ENCODE data around the gene UCN3.

Gene UCN3

DNA sequence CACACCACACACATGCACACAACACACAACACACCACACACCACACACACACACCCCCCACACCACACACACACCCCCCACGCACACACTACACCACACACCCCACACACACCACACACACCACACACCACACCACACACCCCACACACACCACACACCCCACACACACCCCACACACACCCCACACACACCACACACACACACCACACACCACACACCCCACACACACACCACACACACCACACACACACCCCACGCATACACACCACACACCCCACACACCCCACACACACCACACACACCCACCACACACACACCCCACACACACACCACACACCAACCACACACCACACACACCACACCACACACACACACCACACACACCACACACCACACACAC, 16.4 kb downstream of the UCN3 start:
- TF ChIP-seq CTCF (IDR thresholded peaks at IDR 0.05; ENCODE audit: low read depth, low read length, missing control alignments): no peak
- H3K36me3 ChIP-seq (replicated peaks): no peaks in the 10 kb centered on the region
- no peak overlapping the region for H3K27ac ChIP-seq
- H3K27me3 ChIP-seq (replicated peaks): no peaks in the 10 kb centered on the region
- DNase-seq: no peak
- no peak overlapping the region for H3K4me3 ChIP-seq (ENCODE audit: low read depth, low read length)
- in situ Hi-C loops (cut with HindIII; ENCODE audit: low pct_ligation_motif_present, low sequenced_read_pairs): loop anchor here (25.0 kb wide), 1 partner anchor 544 kb away; the partner anchor contains the start of gene AKR1E2

DNA sequence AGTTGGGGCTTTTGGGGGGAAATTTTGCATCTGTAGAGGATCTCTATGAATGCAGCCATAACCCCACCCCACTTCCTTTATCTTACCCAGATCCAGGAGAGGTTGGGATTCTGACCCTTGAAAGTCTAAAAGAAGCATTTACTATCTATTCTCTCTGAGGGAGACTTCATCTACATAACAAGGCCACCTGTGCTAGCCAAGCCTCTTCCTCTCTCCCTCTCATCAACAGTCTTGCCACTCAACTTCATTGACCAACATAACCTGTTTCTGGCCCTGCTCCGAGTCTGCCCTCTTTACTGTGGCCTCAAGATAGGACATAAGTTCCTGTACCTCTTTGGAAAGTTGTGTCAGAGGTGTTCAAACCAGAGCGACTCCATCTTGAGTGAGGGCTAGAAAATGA, 20.5 kb downstream of the UCN3 start:
- Histone ChIP-seq H3K4me3 (ENCODE audit: low read depth, low read length) (no peak overlapping the region), H3K27ac (no peak overlapping the region), H3K36me3 (replicated peaks) (no peaks in the 10 kb centered on the region), H3K27me3 (replicated peaks) (no peaks in the 10 kb centered on the region)
- in situ Hi-C loops (cut with HindIII; ENCODE audit: low pct_ligation_motif_present, low sequenced_read_pairs): loop anchor here (25.0 kb wide), 1 partner anchor 548 kb away; the partner anchor contains the start of gene AKR1E2
- no peak for DNase-seq
- TF ChIP-seq CTCF (IDR thresholded peaks at IDR 0.05; ENCODE audit: low read depth, low read length, missing control alignments): no peak

GRCh38 chr10:5387169-5387568, 22.4 kb downstream of the UCN3 start:
- no peaks in the 10 kb centered on the region for H3K36me3 ChIP-seq (replicated peaks)
- TF ChIP-seq CTCF (IDR thresholded peaks at IDR 0.05; ENCODE audit: low read depth, low read length, missing control alignments): no peak
- in situ Hi-C loops (cut with HindIII; ENCODE audit: low pct_ligation_motif_present, low sequenced_read_pairs): loop anchor here (25.0 kb wide), 1 partner anchor 550 kb away; the partner anchor contains the start of gene AKR1E2
- no peak overlapping the region for H3K27ac ChIP-seq
- DNase-seq: no peak
- no peak overlapping the region for H3K4me3 ChIP-seq (ENCODE audit: low read depth, low read length)
- no peaks in the 10 kb centered on the region for H3K27me3 ChIP-seq (replicated peaks)

DNA sequence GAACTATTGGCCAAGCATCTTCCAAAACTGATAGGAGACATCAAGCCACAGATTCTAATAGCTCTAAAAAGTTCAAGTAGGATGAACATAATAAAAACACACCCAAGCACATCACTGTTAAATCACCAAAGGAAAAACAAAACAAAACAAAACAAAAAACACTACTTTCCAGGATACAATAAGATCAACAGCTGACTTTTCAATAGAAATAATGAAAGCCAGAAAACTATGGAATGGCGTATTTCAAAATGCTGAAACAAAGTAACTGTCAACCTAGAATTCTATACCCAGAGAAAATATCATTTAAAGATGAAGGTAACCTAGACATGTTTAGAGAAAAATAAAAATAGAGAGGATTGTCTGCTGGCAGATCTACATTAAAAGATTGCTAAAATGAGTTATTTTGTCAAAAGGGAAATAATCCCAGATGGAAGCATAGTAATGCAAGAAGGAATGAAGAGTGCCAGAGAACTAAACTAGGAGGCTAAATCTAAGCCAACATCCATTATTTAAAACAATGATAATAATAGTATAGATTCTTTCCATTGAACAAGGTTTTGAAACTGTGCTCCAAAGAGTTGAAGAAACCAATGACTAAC, 25.9 kb downstream of the UCN3 start:
- no peaks in the 10 kb centered on the region for H3K27me3 ChIP-seq (replicated peaks)
- in situ Hi-C loops (cut with HindIII; ENCODE audit: low pct_ligation_motif_present, low sequenced_read_pairs): loop anchor here (25.0 kb wide), 1 partner anchor 553 kb away; the partner anchor contains the start of gene AKR1E2
- no peak overlapping the region for H3K27ac ChIP-seq
- no peaks in the 10 kb centered on the region for H3K36me3 ChIP-seq (replicated peaks)
- no peak for DNase-seq
- no peak for TF ChIP-seq CTCF (IDR thresholded peaks at IDR 0.05; ENCODE audit: low read depth, low read length, missing control alignments)
- H3K4me3 ChIP-seq (ENCODE audit: low read depth, low read length): no peak overlapping the region

DNA sequence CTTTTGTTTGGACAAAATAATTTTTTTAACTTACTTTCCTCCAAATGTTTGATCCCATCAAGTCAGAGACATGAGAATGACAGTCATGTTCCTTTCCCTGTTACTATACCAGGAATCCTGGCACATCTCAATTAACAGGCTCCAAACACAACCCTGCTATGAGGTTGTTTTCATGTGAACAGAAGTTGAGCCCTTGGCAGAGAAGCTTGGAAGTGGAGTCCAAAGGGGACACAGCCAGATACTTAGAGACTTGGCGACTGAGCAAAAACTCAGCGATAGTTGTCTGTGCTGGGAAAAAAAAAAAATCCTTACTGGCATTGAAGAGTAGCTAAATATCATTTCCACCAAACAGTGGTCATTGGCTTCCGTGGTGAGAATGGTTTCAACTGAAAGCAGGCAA, 27.0 kb downstream of the UCN3 start:
- in situ Hi-C loops (cut with HindIII; ENCODE audit: low pct_ligation_motif_present, low sequenced_read_pairs): loop anchor here (25.0 kb wide), 1 partner anchor 554 kb away; the partner anchor contains the start of gene AKR1E2
- H3K27ac ChIP-seq: no peak overlapping the region
- no peaks in the 10 kb centered on the region for H3K27me3 ChIP-seq (replicated peaks)
- TF ChIP-seq CTCF (IDR thresholded peaks at IDR 0.05; ENCODE audit: low read depth, low read length, missing control alignments): no peak
- no peaks in the 10 kb centered on the region for H3K36me3 ChIP-seq (replicated peaks)
- no peak for DNase-seq
- H3K4me3 ChIP-seq (ENCODE audit: low read depth, low read length): no peak overlapping the region

DNA sequence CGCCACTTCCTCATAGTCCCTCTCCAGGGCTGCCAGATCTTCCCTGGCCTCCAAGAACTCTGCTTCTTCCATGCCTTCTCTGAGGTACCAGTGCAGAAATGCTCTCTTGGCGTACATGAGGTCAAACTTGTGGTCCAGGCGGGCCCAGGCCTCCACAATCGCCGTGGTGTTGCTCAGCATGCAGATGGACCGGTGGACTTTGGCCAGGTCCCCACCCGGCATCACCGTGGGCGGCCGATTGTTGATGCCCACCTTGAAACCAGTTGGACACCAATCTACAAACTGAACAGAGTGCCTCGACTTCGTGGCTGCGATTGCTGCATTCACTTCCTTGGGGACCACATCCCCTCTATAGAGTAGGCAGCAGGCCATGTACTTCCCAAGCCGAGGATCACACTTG, 28.8 kb downstream of the UCN3 start:
- in situ Hi-C loops (cut with HindIII; ENCODE audit: low pct_ligation_motif_present, low sequenced_read_pairs): loop anchor here (25.0 kb wide), 1 partner anchor 556 kb away; the partner anchor contains the start of gene AKR1E2
- Histone ChIP-seq H3K4me3 (ENCODE audit: low read depth, low read length) (no peak overlapping the region), H3K36me3 (replicated peaks) (no peaks in the 10 kb centered on the region), H3K27me3 (replicated peaks) (no peaks in the 10 kb centered on the region), H3K27ac (no peak overlapping the region)
- DNase-seq: no peak
- TF ChIP-seq CTCF (IDR thresholded peaks at IDR 0.05; ENCODE audit: low read depth, low read length, missing control alignments): no peak
